ENCODE measurements around the gene CEP290. TPM values are rescaled to one million over a fixed set of nuclear protein-coding genes. Genes with fewer than 3 reads are reported as not detected.

Gene CEP290
- total RNA-seq, 6 donors from 2014 or later: 10.6 to 110 (median 20.1) TPM

DNA sequence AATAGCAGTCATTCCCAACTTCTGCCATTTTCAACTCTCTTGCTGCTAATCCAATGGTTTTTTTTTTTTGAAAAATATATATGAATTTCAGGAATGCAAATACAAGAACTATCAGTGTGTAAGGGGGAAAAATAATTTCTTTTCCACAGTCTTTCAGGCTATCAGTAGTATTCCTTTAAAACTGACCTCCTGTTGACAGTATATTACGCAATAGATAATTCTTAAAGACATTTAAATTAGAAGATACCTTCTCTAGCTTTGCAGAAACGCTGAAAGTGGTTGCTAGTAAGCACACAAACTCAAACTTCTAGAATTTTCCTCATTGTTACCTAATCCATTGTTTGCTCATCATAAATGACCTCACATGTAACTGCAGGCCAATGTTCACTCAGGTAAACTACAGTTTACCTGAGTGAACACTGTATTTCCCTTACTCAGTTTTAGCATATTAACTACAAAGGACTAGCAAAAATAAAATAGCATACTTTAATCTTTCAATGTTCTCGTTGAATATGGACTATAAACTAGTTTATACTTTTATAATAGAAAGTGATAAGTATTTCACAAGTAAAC is 112.7 kb downstream of the CEP290 start, which contains the start of gene C12orf50:
TSS of gene C12orf50 (minus strand) at position 309 of the 573 bp plus-strand sequence. CDS start 2,439 bp downstream, outside the sequence.
- Histone ChIP-seq H3K4me3 (no peak within 1 kb of the TSS), H3K27ac (no peak within 1 kb of the TSS), H3K4me1 (no peaks in the 10 kb centered on the region), H3K27me3 (no peaks in the 10 kb centered on the region), H3K9me3 (no peaks in the 10 kb centered on the region), H3K36me3 (no peaks in the 10 kb centered on the region)
- ATAC-seq (ENCODE audit: low FRiP score in 2 of 2): no peak
- WGBS, 2 donors: 51 to 53% methylated on average over 3 of the region's 3 CpGs
- DNase-seq: no peak
- TF ChIP-seq CTCF (IDR thresholded peaks at IDR 0.05) (no peak), POLR2A (IDR thresholded peaks at IDR 0.05) (no peak), EP300 (IDR thresholded peaks at IDR 0.05) (no peak), POLR2AphosphoS5 (IDR thresholded peaks at IDR 0.05) (no peak)

DNA sequence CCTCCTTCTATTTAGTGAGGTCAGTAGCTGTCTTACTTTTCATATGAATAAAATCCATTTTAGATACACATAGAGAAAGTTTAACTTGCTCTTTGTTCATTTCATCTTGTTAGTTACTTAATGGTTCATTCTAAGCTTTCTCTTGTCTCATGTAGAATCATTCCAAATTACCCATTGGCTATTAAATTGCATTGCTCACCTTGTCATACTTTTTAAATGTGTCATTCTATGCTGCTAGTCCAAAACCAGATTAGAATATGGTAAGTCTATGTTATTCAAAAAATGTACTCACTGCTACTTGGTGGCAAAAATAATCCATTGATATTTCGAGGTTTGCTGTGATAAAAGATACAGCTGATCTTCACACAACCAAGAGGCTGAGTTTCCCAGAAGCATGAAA is 115.7 kb downstream of the CEP290 start:
- H3K27me3 ChIP-seq: no peaks in the 10 kb centered on the region

GRCh38 chr12:88017964-88018363 is 123.9 kb downstream of the CEP290 start:
- no peak for DNase-seq

More for the DNA sequence above, 115.7 kb downstream of the CEP290 start:
- Histone ChIP-seq H3K27ac (no peak overlapping the region), H3K4me1 (no peaks in the 10 kb centered on the region), H3K9me3 (no peaks in the 10 kb centered on the region), H3K36me3 (no peaks in the 10 kb centered on the region), H3K4me3 (no peak overlapping the region)
- ATAC-seq (ENCODE audit: low FRiP score in 2 of 2) (no peak), DNase-seq (no peak)
- TF ChIP-seq POLR2A (IDR thresholded peaks at IDR 0.05): no peak
- TF ChIP-seq POLR2AphosphoS5 (IDR thresholded peaks at IDR 0.05): no peak
- no peak for TF ChIP-seq CTCF (IDR thresholded peaks at IDR 0.05)
- TF ChIP-seq EP300 (IDR thresholded peaks at IDR 0.05): no peak
- WGBS, 2 donors: 78 to 86% methylated on average over 1 of the region's 1 CpG

GRCh38 chr12:88015825-88016224 is 126.1 kb downstream of the CEP290 start:
- no peak for TF ChIP-seq POLR2AphosphoS5 (IDR thresholded peaks at IDR 0.05)
- no peak for TF ChIP-seq CTCF (IDR thresholded peaks at IDR 0.05)
- no peak for TF ChIP-seq EP300 (IDR thresholded peaks at IDR 0.05)
- no peak for TF ChIP-seq POLR2A (IDR thresholded peaks at IDR 0.05)
- ATAC-seq (ENCODE audit: low FRiP score in 2 of 2) (no peak), DNase-seq (no peak)
- no peaks in the 10 kb centered on the region for H3K4me1 ChIP-seq
- H3K4me3 ChIP-seq: no peak overlapping the region
- H3K27ac ChIP-seq: no peak overlapping the region
- H3K27me3 ChIP-seq: no peaks in the 10 kb centered on the region
- 32 to 42% methylated on average over 1 of the region's 1 CpG for WGBS, 2 donors
- H3K9me3 ChIP-seq: peaks cover 0 to 15% (median 6%) of the 10 kb centered on the region in 4 donors
- H3K36me3 ChIP-seq: no peaks in the 10 kb centered on the region

More at GRCh38 chr12:88017964-88018363, 123.9 kb downstream of the CEP290 start:
- H3K27ac ChIP-seq: no peak overlapping the region
- 70 to 73% methylated on average over 3 of the region's 3 CpGs for WGBS, 2 donors
- no peaks in the 10 kb centered on the region for H3K27me3 ChIP-seq
- H3K4me1 ChIP-seq: no peaks in the 10 kb centered on the region
- H3K36me3 ChIP-seq: no peaks in the 10 kb centered on the region
- no peak for ATAC-seq (ENCODE audit: low FRiP score in 2 of 2)
- no peak overlapping the region for H3K4me3 ChIP-seq
- TF ChIP-seq CTCF (IDR thresholded peaks at IDR 0.05) (no peak), POLR2A (IDR thresholded peaks at IDR 0.05) (no peak), POLR2AphosphoS5 (IDR thresholded peaks at IDR 0.05) (no peak), EP300 (IDR thresholded peaks at IDR 0.05) (no peak)
- peaks cover 0 to 15% (median 6%) of the 10 kb centered on the region in 4 donors for H3K9me3 ChIP-seq

DNA sequence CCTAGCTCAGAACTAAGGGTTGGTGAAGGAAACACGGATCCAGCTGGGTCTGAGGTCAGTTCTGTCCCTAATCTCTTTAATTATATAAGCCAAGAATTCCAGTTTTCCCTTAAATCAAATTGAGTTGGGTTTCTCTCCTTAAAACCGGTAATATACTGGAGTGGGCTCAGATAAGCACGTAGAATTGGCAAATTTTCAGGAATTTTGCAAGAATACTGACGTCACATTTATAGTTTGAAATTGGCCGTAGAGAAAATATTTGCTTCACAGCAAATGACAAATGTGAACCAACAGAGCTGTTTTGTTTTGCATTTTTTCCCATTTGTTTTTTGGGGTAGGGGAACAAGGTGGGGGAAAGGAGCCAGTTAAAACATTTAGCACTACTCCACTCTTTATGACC is 130.1 kb downstream of the CEP290 start:
- TF ChIP-seq POLR2AphosphoS5 (IDR thresholded peaks at IDR 0.05) (no peak), EP300 (IDR thresholded peaks at IDR 0.05) (no peak), CTCF (IDR thresholded peaks at IDR 0.05) (no peak), POLR2A (IDR thresholded peaks at IDR 0.05) (no peak)
- H3K4me3 ChIP-seq: no peak overlapping the region
- no peak overlapping the region for H3K27ac ChIP-seq
- H3K9me3 ChIP-seq: no peaks in the 10 kb centered on the region
- no peak for DNase-seq
- no peak for ATAC-seq (ENCODE audit: low FRiP score in 2 of 2)
- H3K36me3 ChIP-seq: no peaks in the 10 kb centered on the region
- WGBS, 2 donors: 54 to 60% methylated on average over 5 of the region's 5 CpGs
- H3K4me1 ChIP-seq: no peaks in the 10 kb centered on the region
- H3K27me3 ChIP-seq: no peaks in the 10 kb centered on the region

Measured in upper lobe of left lung (tissue), 6 donors.